ENCODE results near the gene RBFOX2.
"Not testable (repeated sequence)": the region's sequence is repeated elsewhere in the genome, so short reads cannot be mapped to it uniquely, and the experiment has no call there.

The RBFOX2 gene

DNA sequence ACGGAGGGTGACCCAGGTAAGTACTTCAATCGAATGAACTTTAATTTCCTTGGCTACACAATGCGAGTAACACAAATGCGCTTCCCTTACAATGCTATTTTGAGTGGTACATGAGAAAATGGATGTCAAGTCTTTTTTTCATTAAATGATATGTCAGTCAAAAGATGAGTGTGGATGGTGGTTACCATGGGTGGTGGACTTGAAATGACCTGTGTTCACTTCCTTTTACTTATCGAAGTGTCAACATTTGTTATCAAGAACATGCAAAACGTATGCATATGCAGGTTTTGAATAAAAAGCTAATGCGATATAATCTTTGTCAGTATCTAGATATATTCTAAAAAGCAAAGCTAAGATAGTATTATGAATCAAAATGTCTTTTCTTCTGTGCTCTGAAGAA lies 319.7 kb downstream of the RBFOX2 start:
- H3K9ac ChIP-seq (ENCODE audit: low read length in 2 of 2): no peak overlapping the region
- no peak overlapping the region for H3K27ac ChIP-seq (ENCODE audit: low read length)
- peaks cover 0 to 4% of the 10 kb centered on the region in 2 donors for H3K9me3 ChIP-seq (ENCODE audit: control insufficient read depth in 2 of 2, low read length in 2 of 2)
- H3K4me3 ChIP-seq (ENCODE audit: low read length in 2 of 2): no peak overlapping the region
- H3K27me3 ChIP-seq (ENCODE audit: control insufficient read depth in 1 of 2, insufficient read depth in 2 of 2, low read length in 2 of 2): peaks cover 0 to 3% of the 10 kb centered on the region in 2 donors
- H3K4me1 ChIP-seq (ENCODE audit: control insufficient read depth, insufficient read depth, low read length): no peaks in the 10 kb centered on the region
- H3K36me3 ChIP-seq (ENCODE audit: control insufficient read depth in 2 of 2, insufficient read depth in 2 of 2, low read length in 2 of 2): no peaks in the 10 kb centered on the region

- H3K27me3 ChIP-seq (ENCODE audit: control insufficient read depth in 1 of 2, insufficient read depth in 2 of 2, low read length in 2 of 2): no peaks in the 10 kb centered on the region
- H3K36me3 ChIP-seq (ENCODE audit: control insufficient read depth in 2 of 2, insufficient read depth in 2 of 2, low read length in 2 of 2): no peaks in the 10 kb centered on the region
- H3K4me3 ChIP-seq (ENCODE audit: low read length in 2 of 2): no peak overlapping the region
- no peak overlapping the region for H3K9ac ChIP-seq (ENCODE audit: low read length in 2 of 2)
- H3K9me3 ChIP-seq (ENCODE audit: control insufficient read depth in 2 of 2, low read length in 2 of 2): peaks cover 0 to 4% of the 10 kb centered on the region in 2 donors
- no peak overlapping the region for H3K27ac ChIP-seq (ENCODE audit: low read length)
- no peaks in the 10 kb centered on the region for H3K4me1 ChIP-seq (ENCODE audit: control insufficient read depth, insufficient read depth, low read length)
Observed at GRCh38 chr22:35708453-35708852, 320.2 kb downstream of the RBFOX2 start.

GRCh38 chr22:35705141-35705540 lies 323.5 kb downstream of the RBFOX2 start:
- H3K27me3 ChIP-seq (ENCODE audit: control insufficient read depth in 1 of 2, insufficient read depth in 2 of 2, low read length in 2 of 2): no peaks in the 10 kb centered on the region
- H3K4me1 ChIP-seq (ENCODE audit: control insufficient read depth, insufficient read depth, low read length): no peaks in the 10 kb centered on the region
- H3K36me3 ChIP-seq (ENCODE audit: control insufficient read depth in 2 of 2, insufficient read depth in 2 of 2, low read length in 2 of 2): no peaks in the 10 kb centered on the region
- H3K9ac ChIP-seq (ENCODE audit: low read length in 2 of 2): no peak overlapping the region
- no peak overlapping the region for H3K4me3 ChIP-seq (ENCODE audit: low read length in 2 of 2)
- H3K27ac ChIP-seq (ENCODE audit: low read length): no peak overlapping the region
- no peaks in the 10 kb centered on the region for H3K9me3 ChIP-seq (ENCODE audit: control insufficient read depth in 2 of 2, low read length in 2 of 2)

DNA sequence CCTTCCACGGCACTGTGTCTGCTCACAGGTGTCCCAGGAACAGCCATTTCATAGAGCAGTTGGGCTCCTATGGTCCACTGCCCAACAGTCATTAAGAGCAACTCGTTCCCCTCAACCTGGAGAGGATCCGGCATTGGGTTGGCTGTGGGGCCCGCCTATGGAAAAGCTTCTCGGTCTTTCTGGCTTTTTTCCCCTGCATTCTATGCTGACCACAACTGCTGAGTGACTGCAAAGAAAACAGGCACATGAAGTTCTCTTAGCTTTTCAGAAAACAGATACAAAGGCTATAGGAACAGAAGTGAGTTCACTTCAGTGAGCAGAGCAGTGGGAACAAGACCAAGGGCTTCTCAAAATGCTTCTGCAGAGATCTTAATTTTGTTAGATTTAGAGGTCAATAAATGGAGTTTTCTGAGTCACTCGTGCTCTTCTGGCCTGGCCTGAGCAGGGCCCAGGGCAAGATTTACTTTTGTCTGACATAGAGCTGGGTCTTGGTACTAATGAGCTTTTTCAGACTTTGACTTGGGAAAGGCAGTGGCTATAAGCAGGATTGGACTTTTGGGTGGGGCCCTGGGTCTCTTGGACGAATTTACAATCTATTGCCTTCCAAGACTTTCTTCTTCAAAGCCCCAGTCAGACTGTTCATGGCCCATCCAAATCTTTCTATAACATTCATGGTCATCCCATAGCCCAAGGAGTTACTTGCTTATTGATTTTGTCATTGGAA lies 324.6 kb downstream of the RBFOX2 start:
- Histone ChIP-seq H3K27me3 (ENCODE audit: control insufficient read depth in 1 of 2, insufficient read depth in 2 of 2, low read length in 2 of 2) (no peaks in the 10 kb centered on the region), H3K36me3 (ENCODE audit: control insufficient read depth in 2 of 2, insufficient read depth in 2 of 2, low read length in 2 of 2) (no peaks in the 10 kb centered on the region), H3K4me1 (ENCODE audit: control insufficient read depth, insufficient read depth, low read length) (no peaks in the 10 kb centered on the region), H3K9me3 (ENCODE audit: control insufficient read depth in 2 of 2, low read length in 2 of 2) (no peaks in the 10 kb centered on the region), H3K9ac (ENCODE audit: low read length in 2 of 2) (no peak overlapping the region), H3K4me3 (ENCODE audit: low read length in 2 of 2) (no peak overlapping the region), H3K27ac (ENCODE audit: low read length) (no peak overlapping the region)

DNA sequence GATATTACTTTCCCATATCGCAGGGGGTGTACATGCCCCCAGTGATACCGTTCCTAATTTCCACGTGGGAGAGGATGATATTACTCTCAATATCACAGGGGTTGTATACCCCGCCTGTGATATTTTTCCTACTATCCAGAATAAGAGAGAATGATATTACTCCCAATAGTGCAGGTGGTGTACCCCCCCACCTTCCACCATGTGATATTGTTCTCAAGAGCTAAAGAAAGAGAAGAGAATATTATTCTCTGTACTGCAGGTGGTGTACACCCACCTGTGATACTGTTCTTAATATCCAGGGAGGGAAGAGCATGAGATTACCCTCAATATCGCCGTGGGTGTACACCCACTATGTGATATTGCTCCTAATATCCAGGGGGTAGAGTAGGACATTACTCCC lies 328.8 kb downstream of the RBFOX2 start:
- not testable (repeated sequence) for H3K27me3 ChIP-seq (ENCODE audit: control insufficient read depth in 1 of 2, insufficient read depth in 2 of 2, low read length in 2 of 2); H3K4me1 ChIP-seq (ENCODE audit: control insufficient read depth, insufficient read depth, low read length); H3K9me3 ChIP-seq (ENCODE audit: control insufficient read depth in 2 of 2, low read length in 2 of 2); H3K27ac ChIP-seq (ENCODE audit: low read length); H3K9ac ChIP-seq (ENCODE audit: low read length in 2 of 2); H3K4me3 ChIP-seq (ENCODE audit: low read length in 2 of 2); H3K36me3 ChIP-seq (ENCODE audit: control insufficient read depth in 2 of 2, insufficient read depth in 2 of 2, low read length in 2 of 2)

GRCh38 chr22:35697142-35697541 lies 331.5 kb downstream of the RBFOX2 start:
- no peaks in the 10 kb centered on the region for H3K36me3 ChIP-seq (ENCODE audit: control insufficient read depth in 2 of 2, insufficient read depth in 2 of 2, low read length in 2 of 2)
- no peaks in the 10 kb centered on the region for H3K27me3 ChIP-seq (ENCODE audit: control insufficient read depth in 1 of 2, insufficient read depth in 2 of 2, low read length in 2 of 2)
- H3K27ac ChIP-seq (ENCODE audit: low read length): no peak overlapping the region
- no peak overlapping the region for H3K4me3 ChIP-seq (ENCODE audit: low read length in 2 of 2)
- H3K9ac ChIP-seq (ENCODE audit: low read length in 2 of 2): no peak overlapping the region
- no peaks in the 10 kb centered on the region for H3K9me3 ChIP-seq (ENCODE audit: control insufficient read depth in 2 of 2, low read length in 2 of 2)
- H3K4me1 ChIP-seq (ENCODE audit: control insufficient read depth, insufficient read depth, low read length): no peaks in the 10 kb centered on the region

DNA sequence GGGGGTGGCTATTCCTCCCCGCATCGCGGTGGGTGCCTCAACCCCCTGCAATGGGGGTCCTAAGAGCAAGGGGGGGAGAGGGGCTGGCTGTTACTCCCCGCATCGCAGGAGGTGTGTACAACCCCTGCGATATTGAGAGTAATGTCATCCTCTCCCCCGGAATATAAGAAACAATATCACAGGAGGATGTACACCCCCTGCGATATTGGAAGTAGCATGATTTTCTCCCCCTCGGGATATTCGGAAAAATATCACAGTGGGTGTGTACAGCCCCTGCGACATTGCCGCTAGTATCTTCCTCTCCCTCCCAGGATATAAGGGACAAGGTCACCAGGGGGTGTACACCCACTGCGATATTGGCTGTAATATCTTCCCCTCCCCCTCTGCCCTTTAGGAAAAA lies 333.4 kb downstream of the RBFOX2 start:
- H3K36me3 ChIP-seq (ENCODE audit: control insufficient read depth in 2 of 2, insufficient read depth in 2 of 2, low read length in 2 of 2): no peaks in the 10 kb centered on the region
- no peak overlapping the region for H3K9ac ChIP-seq (ENCODE audit: low read length in 2 of 2)
- no peak overlapping the region for H3K27ac ChIP-seq (ENCODE audit: low read length)
- H3K4me3 ChIP-seq (ENCODE audit: low read length in 2 of 2): no peak overlapping the region
- no peaks in the 10 kb centered on the region for H3K9me3 ChIP-seq (ENCODE audit: control insufficient read depth in 2 of 2, low read length in 2 of 2)
- no peaks in the 10 kb centered on the region for H3K27me3 ChIP-seq (ENCODE audit: control insufficient read depth in 1 of 2, insufficient read depth in 2 of 2, low read length in 2 of 2)
- no peaks in the 10 kb centered on the region for H3K4me1 ChIP-seq (ENCODE audit: control insufficient read depth, insufficient read depth, low read length)

- Histone ChIP-seq H3K9me3 (ENCODE audit: control insufficient read depth in 2 of 2, low read length in 2 of 2) (peaks cover 0 to 2% of the 10 kb centered on the region in 2 donors), H3K4me1 (ENCODE audit: control insufficient read depth, insufficient read depth, low read length) (no peaks in the 10 kb centered on the region), H3K4me3 (ENCODE audit: low read length in 2 of 2) (no peak overlapping the region), H3K9ac (ENCODE audit: low read length in 2 of 2) (no peak overlapping the region), H3K27ac (ENCODE audit: low read length) (no peak overlapping the region), H3K36me3 (ENCODE audit: control insufficient read depth in 2 of 2, insufficient read depth in 2 of 2, low read length in 2 of 2) (no peaks in the 10 kb centered on the region), H3K27me3 (ENCODE audit: control insufficient read depth in 1 of 2, insufficient read depth in 2 of 2, low read length in 2 of 2) (no peaks in the 10 kb centered on the region)
Observed at GRCh38 chr22:35690001-35690400, 338.6 kb downstream of the RBFOX2 start.

- Histone ChIP-seq H3K4me3 (ENCODE audit: low read length in 2 of 2) (no peak overlapping the region), H3K9ac (ENCODE audit: low read length in 2 of 2) (no peak overlapping the region), H3K27me3 (ENCODE audit: control insufficient read depth in 1 of 2, insufficient read depth in 2 of 2, low read length in 2 of 2) (no peaks in the 10 kb centered on the region), H3K9me3 (ENCODE audit: control insufficient read depth in 2 of 2, low read length in 2 of 2) (peaks cover 0 to 2% of the 10 kb centered on the region in 2 donors), H3K27ac (ENCODE audit: low read length) (no peak overlapping the region), H3K4me1 (ENCODE audit: control insufficient read depth, insufficient read depth, low read length) (no peaks in the 10 kb centered on the region), H3K36me3 (ENCODE audit: control insufficient read depth in 2 of 2, insufficient read depth in 2 of 2, low read length in 2 of 2) (no peaks in the 10 kb centered on the region)
Observed at GRCh38 chr22:35688913-35689675, 339.5 kb downstream of the RBFOX2 start.

Data from stomach smooth muscle (tissue), 2 donors.